Suppressor macrophage (primary cell): Measurements from ENCODE around the gene MTMR1.

ENCODE experiments used
- DNase-seq, 4 experiments: peaks; one replicate each; pipeline ENCODE4 v3.0.0-alpha.2; 2020 to 2022
- total RNA-seq, 17 experiments: gene quantifications; one replicate each; lab custom pipeline; 2026; ENCODE audit warnings: mixed read lengths in 6 of 17, inconsistent platforms in 3 of 17; lab: John Stamatoyannopoulos, UW

Gene MTMR1
- 12.5 to 108 (median 50.8) reads per million in 17 experiments for total RNA-seq

- DNase-seq = peak in 2 of 4 experiments; percentile 47 to 49
Measured at GRCh38 chrX:150692831-150693724, at the start of gene MTMR1. MTMR1 (plus strand) TSS chrX:150693396; CDS start chrX:150693531, 135 bp downstream.

- no peak for DNase-seq
Measured at GRCh38 chrX:150643958-150644357, 49.2 kb upstream of the MTMR1 start.

GRCh38 chrX:150644422-150644821, 48.8 kb upstream of the MTMR1 start:
- DNase-seq = no peak

GRCh38 chrX:150647331-150647730, 45.9 kb upstream of the MTMR1 start:
- DNase-seq = no peak

- DNase-seq = peak in 3 of 4 experiments; percentile 13 to 28 (median 14)
Measured at GRCh38 chrX:150648296-150648940, 44.8 kb upstream of the MTMR1 start.

- DNase-seq = peak; percentile 1 to 70 (median 40)
Measured at GRCh38 chrX:150649096-150649870, 43.9 kb upstream of the MTMR1 start.

- DNase-seq = peak; percentile 9 to 61 (median 36)
Measured at GRCh38 chrX:150651906-150652305, 41.3 kb upstream of the MTMR1 start.

- DNase-seq = no peak
Measured at GRCh38 chrX:150655788-150656187, 37.4 kb upstream of the MTMR1 start.

GRCh38 chrX:150663073-150663472, 30.1 kb upstream of the MTMR1 start:
- DNase-seq = no peak

- DNase-seq = no peak
Measured at GRCh38 chrX:150664290-150664689, 28.9 kb upstream of the MTMR1 start.

GRCh38 chrX:150676221-150676620, 17.0 kb upstream of the MTMR1 start:
- DNase-seq = no peak

GRCh38 chrX:150680974-150681373, 12.2 kb upstream of the MTMR1 start:
- DNase-seq = peak in 1 of 4 experiments; percentile 6

- DNase-seq = no peak
Measured at GRCh38 chrX:150683112-150683511, 10.1 kb upstream of the MTMR1 start.

GRCh38 chrX:150683536-150684146, 9.6 kb upstream of the MTMR1 start:
- peak; percentile 53 to 77 (median 60) for DNase-seq

- DNase-seq = no peak
Measured at GRCh38 chrX:150688911-150689451, 4.2 kb upstream of the MTMR1 start.

- peak; percentile 22 to 55 (median 42) for DNase-seq
Measured at GRCh38 chrX:150690126-150690525, 3.1 kb upstream of the MTMR1 start.

GRCh38 chrX:150692296-150692695, 900 bp upstream of the MTMR1 start:
- DNase-seq = peak in 1 of 4 experiments; percentile 10

GRCh38 chrX:150693725-150694574, 754 bp downstream of the MTMR1 start:
- peak; percentile 32 to 70 (median 60) for DNase-seq

- peak; percentile 29 to 67 (median 60) for DNase-seq
Measured at GRCh38 chrX:150694738-150695410, 1.7 kb downstream of the MTMR1 start.

- DNase-seq = peak; percentile 24 to 67 (median 63)
Measured at GRCh38 chrX:150696331-150696730, 3.1 kb downstream of the MTMR1 start.
